ENCODE measurements around the gene HMHB1.

Gene HMHB1

GRCh38 chr5:143865426-143866025 is 53.6 kb downstream of the HMHB1 start:
- no peak for DNase-seq (ENCODE audit: low read depth, low spot score)
